NCI-H524 (cell line): ENCODE measurements around the gene MSI2.
A peak's percentile ranks its signal among the peaks of the same experiment; 100 is the strongest.

Experiments used
- DNase-seq, 2 experiments: peaks; one replicate each; lab custom pipeline; 2025; lab: John Stamatoyannopoulos, UW

MSI2 gene

DNA sequence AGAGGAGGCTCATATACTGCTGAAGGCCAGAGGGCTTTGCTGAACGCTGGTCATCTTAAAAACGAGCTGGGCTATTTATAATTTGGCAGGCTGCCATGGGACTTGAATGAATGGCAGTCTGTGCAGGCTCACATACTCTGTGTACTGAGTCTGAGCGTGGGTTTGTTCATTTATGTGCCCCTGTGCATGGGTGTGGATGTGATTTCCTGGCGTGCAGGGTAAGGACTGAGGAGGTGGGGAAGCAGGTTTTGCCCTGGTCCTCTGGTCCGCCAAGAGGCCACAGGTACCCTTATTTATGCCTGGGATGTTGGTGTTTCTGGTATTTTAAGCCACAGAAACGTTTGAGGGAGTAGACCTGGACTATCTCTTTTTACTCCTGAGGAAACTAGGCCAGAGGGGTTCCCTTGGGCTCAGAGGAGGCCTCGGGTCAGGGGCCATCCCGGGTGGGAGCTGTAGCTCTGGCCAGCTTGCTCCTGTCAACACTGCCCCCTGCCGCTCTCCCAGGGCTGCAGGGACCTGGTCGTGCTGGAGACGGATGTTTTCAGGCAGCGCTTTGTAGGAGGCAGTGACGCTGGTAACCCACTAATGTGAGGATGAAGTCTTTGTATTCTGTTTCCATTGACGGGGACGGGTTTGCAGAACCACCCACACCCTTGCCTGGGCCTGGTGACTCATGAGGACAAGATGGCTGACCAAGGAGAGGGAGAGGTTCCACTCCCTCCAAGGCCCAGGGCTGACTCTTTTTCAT is 184.4 kb downstream of the MSI2 start:
- DNase-seq: peak in 1 of 2 experiments; percentile 81

DNA sequence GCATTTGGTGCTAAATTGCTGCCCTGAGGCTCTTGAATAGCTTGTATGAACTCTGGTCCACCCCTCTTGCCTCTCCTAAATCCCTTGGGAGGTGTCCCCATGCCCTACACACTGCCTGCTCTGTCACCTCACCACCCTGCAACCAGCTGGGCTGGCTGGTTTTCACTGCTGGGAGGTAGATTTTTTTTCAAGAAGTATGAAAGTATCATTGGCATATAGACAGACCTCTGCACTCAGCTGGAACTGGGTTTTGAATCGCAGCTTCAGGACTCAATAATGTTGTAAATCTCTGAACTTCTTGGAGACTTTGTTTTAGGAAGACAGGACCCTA is 184.9 kb downstream of the MSI2 start:
- no peak for DNase-seq

DNA sequence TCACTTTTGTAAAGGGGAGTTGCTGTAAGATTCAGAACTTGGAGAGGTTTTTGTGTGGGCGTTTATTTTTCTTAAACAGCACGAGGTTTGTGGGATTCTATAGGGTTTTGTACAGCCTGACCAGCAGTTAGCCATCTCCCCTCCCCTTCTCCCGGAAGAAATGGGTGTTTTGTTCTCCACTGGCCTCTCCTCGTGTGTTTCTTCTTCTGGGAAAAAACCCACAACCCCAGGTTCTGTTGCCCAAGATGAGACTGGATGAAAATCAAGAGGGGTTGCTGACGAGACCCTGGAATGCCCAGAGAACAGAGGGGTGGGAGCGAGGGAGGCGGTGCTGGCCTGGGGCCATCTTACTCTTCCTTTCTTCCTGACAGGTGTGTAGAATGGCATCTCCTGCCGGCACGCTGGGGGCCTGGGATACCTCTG is 186.1 kb downstream of the MSI2 start:
- no peak for DNase-seq

DNA sequence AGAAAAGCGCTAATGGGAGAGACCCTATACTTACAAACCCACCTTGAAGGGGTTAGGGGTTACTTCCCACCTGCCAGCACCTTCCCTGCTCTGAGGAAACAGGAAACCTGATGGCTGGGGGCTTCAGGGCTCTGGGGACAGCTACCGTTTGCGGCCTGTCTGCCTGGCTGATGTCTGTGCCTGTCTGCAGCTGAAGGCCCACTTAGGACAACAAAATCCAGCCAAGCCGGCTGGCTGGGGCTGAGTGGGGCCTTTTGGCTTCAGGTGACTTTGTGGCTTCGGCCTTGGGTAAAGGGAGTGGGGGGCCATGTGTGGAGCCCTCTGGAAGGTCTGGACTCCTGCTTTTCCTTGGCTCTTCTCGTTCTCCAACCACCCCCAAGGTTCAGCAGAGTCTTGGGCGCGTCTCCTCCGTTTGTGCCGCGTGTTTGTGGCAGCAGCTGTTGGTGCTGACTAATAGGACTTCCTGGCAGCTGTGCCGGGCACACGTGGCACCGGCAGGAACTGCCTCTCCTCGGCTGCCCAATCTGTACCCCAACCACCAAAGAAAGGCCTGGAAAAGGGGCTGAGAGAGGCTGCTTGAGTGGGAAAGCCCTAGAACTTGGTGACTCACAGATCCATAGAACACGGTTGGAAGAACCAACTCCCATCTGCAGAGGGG is 186.7 kb downstream of the MSI2 start:
- peak; percentile 56 to 76 for DNase-seq

DNA sequence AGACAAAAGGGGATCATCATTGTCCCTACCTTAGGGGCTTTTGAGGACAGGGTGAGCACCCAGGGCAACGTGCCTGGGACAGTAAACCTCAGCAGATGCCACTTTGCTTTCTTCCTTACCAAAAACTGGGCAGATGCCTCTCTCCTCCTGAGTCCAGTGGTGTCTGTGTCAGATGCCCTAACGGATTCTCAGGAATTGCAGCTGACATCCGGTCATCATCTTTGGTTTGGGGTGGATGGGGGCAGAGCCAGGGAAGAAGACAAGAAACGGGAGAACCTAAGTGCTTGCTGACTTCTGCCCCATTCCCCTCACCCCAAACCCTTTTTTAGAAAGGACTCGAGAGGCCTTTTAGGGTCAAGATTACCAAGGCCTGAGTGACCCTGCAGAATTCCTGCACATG is 187.5 kb downstream of the MSI2 start:
- DNase-seq: no peak

DNA sequence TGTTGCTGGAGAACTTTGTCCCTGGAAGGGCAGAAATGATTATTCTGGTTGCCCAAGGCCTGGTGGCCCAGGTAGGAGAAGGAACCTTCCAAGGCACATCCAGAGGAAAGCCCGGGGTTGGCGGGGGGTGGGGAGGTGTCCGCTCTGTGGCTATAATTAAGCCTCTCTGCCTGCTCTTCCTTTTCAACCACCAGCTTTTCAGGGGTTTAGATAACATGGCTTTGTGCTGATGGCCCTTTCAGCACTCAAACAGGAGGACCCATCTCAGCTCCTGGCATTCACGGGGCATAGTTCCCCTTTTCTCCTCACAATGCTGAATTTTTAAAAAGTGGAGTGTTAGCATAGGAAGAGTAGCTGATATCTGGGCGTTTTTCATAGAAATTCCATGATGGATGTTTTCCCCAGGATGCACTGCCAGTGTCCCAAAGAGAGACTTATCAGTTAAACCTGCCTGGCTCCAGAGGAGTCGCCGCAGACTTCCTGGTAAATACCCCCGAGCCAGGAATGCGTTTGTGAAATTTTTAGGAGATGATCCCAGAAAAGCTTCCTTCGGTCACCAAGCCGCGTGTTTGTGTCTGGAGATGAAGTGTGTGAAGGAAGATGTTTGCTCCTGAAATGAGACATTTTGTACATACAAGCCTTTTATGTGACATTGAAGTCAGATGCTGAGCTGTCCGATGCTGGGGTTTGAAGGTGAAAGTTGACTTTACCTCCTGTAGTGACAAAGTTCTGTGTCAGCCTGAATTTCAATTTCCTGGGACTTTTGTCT is 188.5 kb downstream of the MSI2 start:
- DNase-seq: no peak

DNA sequence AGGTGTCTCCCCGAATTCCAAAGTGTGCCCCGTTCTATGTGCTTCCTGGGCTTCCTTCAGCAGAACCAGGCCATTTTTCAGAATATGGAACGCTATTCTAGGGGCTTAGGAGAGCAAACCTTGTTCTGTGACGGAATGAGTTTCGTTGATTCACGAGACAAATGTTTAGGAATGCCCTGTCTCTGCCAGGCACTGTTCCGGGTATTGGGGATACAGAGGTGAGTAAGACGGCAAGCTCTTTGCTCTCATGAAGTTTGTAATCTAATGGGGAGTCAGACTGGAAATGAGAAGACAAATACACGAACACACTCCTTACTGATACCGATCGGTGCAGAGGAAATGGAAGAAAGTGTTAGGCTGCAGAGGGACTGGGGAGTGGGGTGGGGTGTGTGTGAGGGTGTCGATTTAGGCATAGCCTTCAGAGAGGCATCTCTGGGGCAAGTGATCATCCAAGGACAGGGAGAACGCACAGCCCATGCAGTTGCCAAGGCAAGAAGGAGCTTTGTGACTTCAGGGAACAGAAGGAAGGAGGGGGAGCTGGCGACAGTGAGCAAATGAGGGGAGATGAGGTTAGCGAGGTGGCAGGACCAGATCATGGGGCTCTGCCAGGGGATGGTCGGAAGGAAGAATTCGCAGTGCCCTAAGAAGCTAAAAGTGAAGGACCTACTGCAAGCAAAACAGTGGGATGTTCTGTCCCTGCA is 189.6 kb downstream of the MSI2 start:
- DNase-seq: no peak

DNA sequence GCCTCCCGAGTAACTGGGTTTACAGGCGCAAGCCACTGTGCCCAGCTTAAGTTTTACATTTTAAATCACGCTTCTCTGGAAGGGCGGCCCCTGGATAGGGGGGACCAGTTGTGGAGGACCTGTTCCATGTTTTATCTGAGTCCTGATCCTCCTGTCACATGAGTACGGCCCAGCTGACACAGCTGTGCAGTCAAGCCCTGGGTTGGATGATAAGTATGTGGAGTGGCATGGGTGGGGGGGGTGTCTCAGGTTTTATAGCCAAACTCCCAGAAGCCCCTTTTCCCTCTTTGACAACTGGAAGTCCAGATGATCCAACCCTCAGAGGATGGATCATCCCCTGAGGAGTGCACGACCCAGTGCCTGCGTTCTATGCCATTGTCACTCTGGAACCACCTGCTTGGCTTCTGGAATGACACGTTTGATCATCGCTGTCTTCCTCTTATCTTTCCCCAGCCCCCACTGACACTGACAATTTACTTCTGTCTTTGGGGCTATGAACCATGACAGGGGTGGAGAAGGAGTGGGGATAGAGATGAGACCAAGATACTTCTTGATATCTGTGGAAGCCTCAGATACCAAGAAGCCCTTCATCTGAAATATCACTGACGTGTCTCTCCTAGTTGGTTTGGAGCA is 191.2 kb downstream of the MSI2 start:
- DNase-seq: peak in 1 of 2 experiments; percentile 62

DNA sequence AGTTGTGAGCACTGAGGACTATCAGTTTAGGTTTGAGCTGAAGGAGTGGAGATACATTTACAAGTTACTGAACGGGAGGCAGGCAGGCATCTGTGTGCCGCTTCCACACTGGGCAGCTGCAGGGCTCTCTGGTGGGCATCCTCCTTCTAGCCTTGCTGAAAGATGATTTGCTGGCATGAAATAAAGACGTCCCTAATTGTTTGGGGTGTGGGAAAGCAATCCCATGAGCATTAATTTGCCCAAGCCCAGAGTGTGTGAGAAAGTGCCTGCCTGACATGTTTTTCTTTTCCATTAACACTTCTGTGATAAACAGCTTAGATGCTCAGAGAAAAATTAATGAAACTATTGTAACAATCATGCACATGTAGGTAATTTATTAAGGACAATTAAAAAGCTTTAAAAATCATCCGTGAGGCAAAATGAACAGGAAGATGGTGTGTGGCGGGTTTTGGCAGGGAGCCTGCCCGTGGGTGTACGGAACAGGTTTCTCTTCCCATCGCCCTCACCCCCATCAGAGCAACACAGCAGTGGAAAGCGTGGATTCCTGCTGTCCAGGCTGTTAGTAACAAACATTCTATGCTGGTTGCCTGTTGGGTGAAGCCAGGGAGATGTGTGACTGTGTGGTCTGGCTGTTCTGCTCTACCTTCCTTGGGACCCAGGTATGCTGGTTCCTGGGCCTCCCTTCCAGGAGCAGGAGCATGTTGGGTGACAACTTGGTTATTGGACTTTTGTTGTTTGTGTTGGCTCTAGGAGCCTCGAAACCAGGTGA is 191.9 kb downstream of the MSI2 start:
- DNase-seq: no peak

DNA sequence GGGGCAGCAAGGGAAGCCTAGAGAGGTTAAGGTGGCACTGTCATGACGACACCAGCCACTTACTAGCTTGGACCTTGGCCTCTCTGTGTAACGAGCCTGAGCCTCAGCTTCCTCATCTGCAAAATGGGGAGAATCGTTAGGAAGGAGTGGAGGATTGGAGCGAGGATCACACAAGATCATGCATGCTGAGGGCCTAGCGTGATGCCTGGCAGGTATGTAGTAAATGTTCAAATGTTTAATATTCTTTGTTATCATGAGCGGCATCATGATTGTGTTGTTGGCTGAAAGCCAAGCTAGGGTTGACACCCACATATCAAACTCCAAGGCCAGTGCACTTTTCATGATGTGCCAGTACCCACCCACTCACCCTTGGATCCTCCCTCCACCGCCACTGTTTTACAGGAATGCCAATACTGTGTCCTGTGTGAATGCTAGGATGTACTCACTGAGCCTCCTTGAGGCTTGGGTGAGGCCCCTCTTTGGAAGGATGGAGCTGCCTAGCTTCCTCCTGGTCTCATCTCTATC is 192.5 kb downstream of the MSI2 start:
- DNase-seq: no peak

DNA sequence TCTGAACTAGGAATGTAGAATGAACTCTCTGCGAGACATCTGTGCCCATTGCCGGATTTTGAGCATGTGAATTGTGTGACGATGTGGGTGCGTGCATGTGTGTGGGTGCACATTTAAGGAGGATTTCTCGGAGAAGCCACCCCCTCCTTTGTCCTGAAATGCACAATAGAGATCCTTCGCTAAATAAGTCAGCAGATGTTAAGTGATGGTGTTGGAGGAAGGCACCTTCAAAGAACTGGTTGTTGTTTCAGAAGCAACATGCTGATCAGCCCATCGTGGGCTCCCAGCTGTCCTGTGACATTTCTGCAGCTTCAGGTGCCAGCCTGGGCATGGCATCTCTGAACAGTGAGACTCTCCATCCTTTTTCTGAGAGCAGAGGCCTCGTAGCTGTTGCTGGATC is 194.9 kb downstream of the MSI2 start:
- no peak for DNase-seq

DNA sequence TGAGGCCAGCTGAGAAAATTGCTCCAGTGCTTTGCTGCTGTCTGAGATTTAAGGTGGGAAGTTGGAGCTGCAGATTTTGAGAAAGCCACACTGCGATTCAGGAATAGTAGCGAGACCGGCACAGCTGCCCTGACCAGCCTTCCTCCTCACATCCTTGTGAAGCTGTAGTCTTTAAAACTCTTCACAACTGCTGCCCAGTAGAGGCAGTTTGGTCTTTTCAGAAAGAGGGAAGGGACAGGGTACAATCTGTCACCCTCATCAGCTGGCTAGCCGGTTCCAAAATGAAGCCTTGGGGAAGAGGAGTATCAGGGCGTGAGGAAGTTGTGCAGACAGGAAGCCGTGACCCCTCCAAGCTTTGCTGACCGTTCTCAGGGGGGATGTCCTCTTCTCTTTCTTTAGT is 195.3 kb downstream of the MSI2 start:
- no peak for DNase-seq

DNA sequence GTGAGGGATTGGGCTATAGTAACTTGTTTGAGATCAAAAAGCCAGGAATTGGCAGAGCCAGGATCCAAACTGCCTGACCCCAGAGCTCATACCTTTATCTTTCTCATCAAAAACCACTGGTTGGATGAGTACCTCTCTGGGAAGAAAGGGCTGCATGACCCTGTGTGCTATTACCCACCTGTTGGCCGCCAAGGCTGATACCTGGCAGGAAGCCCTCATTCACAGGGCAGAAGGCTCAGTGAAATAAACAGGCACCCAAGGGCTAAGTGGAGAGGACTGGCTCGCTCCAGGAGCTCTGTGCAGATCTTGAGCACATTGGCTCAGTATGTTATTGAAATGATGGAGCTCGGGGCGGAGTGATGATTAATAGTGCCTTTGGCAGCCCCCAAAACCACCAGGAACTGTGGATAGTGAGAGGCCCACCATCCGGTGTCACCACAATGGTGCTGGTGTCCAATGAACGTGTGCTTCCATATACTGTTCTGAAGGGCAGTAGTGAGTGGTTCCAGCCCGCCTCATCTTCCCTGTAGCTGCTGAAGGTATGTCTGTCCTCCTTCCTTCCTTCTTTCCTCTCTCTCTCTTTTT is 197.6 kb downstream of the MSI2 start:
- DNase-seq: no peak

DNA sequence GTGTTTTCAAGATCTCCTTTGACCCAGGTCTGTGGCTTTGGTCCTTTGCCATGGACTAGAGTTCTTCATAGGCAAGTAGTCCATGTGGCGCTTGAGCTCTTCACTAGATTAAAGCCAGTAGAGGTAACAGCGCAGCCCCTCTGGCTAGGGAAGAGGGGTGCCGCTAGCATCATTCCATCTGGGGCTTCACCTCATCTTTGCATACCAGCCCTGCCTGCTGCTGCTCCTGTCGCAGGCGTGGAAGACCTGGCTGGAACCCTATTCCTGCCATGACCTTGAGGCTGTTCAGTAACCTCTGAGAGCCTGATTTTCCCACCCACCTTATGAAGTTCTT is 198.4 kb downstream of the MSI2 start:
- DNase-seq: no peak

DNA sequence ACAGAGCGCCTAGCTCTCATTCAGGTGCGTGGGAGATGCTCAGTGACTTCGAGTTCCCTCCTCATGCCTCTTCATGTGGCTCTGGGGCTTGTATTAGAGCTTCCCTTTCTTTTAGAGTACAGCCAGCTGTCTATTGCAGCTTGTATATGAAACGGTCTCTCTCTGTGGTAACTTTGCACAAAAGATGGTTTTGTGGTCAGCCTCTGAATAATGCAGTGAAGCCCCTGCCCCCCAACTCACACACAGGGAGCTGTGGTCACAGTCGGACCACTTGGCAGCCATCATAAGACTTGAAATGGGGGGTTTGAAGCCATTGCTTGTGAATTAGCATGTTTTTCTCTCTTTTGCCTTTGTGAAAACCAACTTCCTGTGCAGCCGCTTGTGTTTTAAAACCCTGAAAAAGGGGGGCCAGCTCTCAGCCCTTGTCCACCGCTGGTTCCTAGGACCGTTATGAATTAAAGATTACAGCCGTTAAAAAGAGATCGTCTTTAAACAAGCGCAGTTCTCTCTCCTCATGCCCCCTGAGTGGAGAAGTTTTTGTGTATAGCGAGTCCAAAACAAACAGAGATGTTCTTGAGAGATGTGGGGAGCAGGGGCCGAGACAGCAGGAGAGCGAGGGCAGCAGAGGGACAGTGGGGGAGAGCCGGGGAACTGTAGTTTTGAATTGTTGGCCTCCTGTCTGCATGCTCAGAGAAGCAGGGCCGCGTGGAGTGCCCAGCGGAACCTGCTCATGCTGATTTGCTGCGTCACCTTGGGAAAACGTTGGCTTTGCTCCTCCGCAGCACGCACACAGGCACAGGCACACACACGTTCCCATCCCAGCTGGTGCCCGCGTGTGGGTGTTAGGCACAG is 199.0 kb downstream of the MSI2 start:
- DNase-seq: no peak

DNA sequence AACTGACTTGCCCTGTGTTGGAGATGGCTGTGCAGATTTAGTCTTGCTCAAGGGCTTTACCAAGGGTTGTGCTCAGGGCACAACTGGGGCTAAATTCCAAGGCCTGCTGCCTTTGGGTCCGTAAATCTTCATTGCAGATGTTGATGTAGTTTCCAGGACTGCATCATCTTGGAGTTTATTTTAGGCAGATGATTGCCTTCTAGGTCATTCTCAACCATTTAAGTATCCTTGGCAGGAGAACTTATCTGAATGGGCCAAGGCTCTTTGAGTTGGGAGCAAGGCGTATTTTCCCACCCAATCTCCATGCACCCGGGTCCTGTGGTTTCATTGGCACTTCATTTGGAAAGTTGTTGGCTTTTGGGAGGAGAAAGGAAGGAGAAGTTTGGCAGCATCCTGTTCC is 200.3 kb downstream of the MSI2 start:
- DNase-seq: no peak

DNA sequence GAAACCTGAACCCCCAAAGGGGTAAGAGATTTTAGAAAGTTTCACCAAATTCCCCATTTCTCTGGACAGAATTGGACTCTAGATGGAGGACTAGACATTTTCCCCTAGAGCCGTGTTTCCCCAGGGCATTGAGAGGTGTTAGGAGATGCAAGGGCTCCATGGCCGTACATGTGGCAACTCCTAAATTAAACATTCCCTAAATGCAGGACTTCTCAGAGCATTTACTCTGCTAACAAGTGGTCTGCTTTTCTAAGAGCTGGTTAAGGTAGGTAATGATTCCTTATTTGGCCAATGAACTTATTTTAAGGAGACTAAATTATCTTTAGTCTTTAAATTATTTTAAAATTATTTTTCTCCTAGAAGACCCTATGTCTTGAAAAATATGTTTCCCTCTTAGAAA is 200.9 kb downstream of the MSI2 start:
- no peak for DNase-seq

DNA sequence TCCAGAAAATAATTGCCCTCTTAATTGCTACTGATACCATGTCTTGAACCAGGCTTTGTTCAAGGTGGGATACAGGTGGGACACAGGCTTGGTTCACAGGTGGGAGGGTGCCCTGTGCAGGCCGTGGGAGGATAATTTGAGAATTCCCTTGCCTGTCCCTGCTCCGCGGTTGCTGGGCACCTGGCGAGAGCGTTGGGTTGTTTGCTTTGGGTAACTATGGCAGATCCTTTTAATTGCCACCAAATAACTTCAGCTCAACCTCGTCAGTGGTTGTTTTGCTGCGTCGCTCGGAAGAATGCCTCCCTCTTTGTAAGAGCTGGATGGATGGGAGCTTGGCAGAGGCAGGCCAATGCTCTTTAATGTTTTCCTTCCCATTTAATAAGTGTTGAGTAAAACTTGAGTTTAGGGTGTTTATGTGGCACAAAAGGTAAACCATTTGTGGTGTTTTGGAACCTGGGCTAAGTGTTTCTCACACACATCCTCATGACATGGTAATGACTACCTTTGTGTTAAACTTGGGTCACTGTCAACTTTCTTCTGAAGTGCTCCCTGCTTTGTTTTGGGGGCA is 202.5 kb downstream of the MSI2 start:
- DNase-seq: no peak

DNA sequence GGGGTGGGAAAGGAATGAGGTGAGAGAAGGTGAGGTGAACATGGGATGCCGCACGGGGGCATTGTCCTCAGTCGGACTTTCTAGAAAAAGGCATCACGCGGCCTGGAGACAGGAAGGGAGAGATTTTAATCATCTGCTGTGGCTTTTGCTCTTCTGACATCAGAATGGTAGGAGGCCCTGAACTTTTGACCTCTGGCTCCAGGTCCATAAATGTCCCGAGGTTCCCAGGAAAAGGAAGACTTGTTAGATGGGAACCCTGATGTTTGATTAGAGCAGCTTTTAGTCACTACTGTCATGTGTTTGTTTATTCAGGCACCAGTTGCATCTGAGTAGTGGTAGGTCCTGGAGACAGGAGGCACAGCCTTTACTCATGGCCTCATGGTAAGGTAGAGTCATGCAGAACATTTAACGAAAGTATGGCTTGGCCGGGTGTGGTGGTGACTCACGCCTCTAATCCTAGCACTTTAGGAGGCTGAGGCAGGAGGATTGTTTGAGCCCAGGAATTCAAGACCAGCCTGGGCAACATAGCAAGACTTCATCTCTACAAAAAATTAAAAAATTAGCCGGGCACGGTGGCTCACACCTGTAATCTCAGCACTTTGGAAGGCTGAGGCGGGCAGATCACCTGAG is 203.1 kb downstream of the MSI2 start:
- no peak for DNase-seq
